Gastrocnemius medialis (tissue), 4 donors: ENCODE results near the gene MYB.

Experiments
- POLR2A ChIP-seq, 2 donors: fragments of 450-650 bp; IDR thresholded peaks; one replicate each; pipeline ENCODE4 v1.6.1; 2017; ENCODE audit warnings: antibody characterized with exemption in 2 of 2, mild to moderate bottlenecking in 2 of 2, moderate library complexity in 2 of 2
- TF ChIP-seq, protein P1 (sequence below), 5 experiments: fragments of 450-650 bp in 3 of 5; fragments of 200-600 bp in 2 of 5; sonication (generic) in 2 of 5; IDR thresholded peaks in 4 of 5; conservative IDR thresholded peaks in 1 of 5; 1 replicate in 4 of 5; 2 replicates in 1 of 5; pipeline ENCODE4 v1.5.1; 2016 to 2019; ENCODE audit warnings: antibody characterized with exemption in 5 of 5, mild to moderate bottlenecking in 3 of 5, moderate library complexity in 3 of 5

DNA sequence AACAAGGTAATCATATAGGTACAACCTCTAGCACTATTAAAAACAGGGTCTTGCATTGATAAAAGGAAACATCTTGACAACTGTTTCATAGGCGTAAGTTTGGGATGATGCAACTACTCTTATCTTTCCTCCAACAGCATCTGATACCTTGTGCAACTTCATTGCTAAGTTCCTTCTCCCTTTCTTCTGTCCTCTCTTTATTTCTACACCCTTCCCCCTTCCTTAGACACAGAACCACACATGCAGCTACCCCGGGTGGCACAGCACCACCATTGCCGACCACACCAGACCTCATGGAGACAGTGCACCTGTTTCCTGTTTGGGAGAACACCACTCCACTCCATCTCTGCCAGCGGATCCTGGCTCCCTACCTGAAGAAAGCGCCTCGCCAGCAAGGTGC lies 14.4 kb downstream of the MYB start:
- TF ChIP-seq POLR2A (IDR thresholded peaks at IDR 0.05) = no peak
- TF ChIP-seq, protein P1, sequence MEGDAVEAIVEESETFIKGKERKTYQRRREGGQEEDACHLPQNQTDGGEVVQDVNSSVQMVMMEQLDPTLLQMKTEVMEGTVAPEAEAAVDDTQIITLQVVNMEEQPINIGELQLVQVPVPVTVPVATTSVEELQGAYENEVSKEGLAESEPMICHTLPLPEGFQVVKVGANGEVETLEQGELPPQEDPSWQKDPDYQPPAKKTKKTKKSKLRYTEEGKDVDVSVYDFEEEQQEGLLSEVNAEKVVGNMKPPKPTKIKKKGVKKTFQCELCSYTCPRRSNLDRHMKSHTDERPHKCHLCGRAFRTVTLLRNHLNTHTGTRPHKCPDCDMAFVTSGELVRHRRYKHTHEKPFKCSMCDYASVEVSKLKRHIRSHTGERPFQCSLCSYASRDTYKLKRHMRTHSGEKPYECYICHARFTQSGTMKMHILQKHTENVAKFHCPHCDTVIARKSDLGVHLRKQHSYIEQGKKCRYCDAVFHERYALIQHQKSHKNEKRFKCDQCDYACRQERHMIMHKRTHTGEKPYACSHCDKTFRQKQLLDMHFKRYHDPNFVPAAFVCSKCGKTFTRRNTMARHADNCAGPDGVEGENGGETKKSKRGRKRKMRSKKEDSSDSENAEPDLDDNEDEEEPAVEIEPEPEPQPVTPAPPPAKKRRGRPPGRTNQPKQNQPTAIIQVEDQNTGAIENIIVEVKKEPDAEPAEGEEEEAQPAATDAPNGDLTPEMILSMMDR (IDR thresholded peaks at IDR 0.05 in 4 of 5, conservative IDR thresholded peaks at IDR 0.05 in 1 of 5) = no peak
